Measurements from ENCODE around the gene METTL21C. TPM values are rescaled to one million over a fixed set of nuclear protein-coding genes. Genes with fewer than 3 reads are reported as not detected.

Gene METTL21C
- total RNA-seq, 1 experiment from 2014 or later, result not detected

GRCh38 chr13:102687520-102687919 is 7.3 kb downstream of the METTL21C start:
- POLR2A ChIA-PET (ENCODE audit: low non-redundant PET), result no interaction called here
- intact Hi-C loops (cut with micrococcal nuclease; ENCODE audit: unreplicated experiment), result no loop called here
- Histone ChIP-seq H3K27ac (ENCODE audit: low read depth, low read length, poor library complexity, severe bottlenecking) (no peak overlapping the region), H3K27me3 (replicated peaks; ENCODE audit: insufficient read depth, low read depth, low read length, poor library complexity) (no peaks in the 10 kb centered on the region), H3K4me3 (ENCODE audit: low read depth, low read length, poor library complexity, severe bottlenecking) (no peak overlapping the region), H3K4me1 (ENCODE audit: insufficient read depth, low read length, poor library complexity, severe bottlenecking) (no peaks in the 10 kb centered on the region), H3K9me3 (ENCODE audit: low read depth, low read length, poor library complexity, severe bottlenecking) (no peaks in the 10 kb centered on the region), H3K36me3 (ENCODE audit: insufficient read depth, low read length, poor library complexity, severe bottlenecking) (no peaks in the 10 kb centered on the region)
- TF ChIP-seq CTCF (conservative IDR thresholded peaks at IDR 0.05; ENCODE audit: low read depth, low read length) (no peak), EZH2 (IDR thresholded peaks at IDR 0.05; ENCODE audit: borderline replicate concordance, low read depth, low read length, poor library complexity, severe bottlenecking) (no peak)
- no peak for DNase-seq (ENCODE audit: low spot score)
- no TSS peak for BruUV-seq (replicated peaks)
- CTCF ChIA-PET, result no interaction called here

GRCh38 chr13:102686024-102686423 is 8.8 kb downstream of the METTL21C start:
- POLR2A ChIA-PET (ENCODE audit: low non-redundant PET), result no interaction called here
- TF ChIP-seq EZH2 (IDR thresholded peaks at IDR 0.05; ENCODE audit: borderline replicate concordance, low read depth, low read length, poor library complexity, severe bottlenecking), result no peak
- TF ChIP-seq CTCF (conservative IDR thresholded peaks at IDR 0.05; ENCODE audit: low read depth, low read length), result no peak
- H3K36me3 ChIP-seq (ENCODE audit: insufficient read depth, low read length, poor library complexity, severe bottlenecking), result no peaks in the 10 kb centered on the region
- BruUV-seq (replicated peaks), result no TSS peak
- H3K4me3 ChIP-seq (ENCODE audit: low read depth, low read length, poor library complexity, severe bottlenecking), result no peak overlapping the region
- H3K27ac ChIP-seq (ENCODE audit: low read depth, low read length, poor library complexity, severe bottlenecking), result no peak overlapping the region
- H3K9me3 ChIP-seq (ENCODE audit: low read depth, low read length, poor library complexity, severe bottlenecking), result no peaks in the 10 kb centered on the region
- intact Hi-C loops (cut with micrococcal nuclease; ENCODE audit: unreplicated experiment), result no loop called here
- no peak for DNase-seq (ENCODE audit: low spot score)
- H3K27me3 ChIP-seq (replicated peaks; ENCODE audit: insufficient read depth, low read depth, low read length, poor library complexity), result no peaks in the 10 kb centered on the region
- CTCF ChIA-PET, result no interaction called here
- H3K4me1 ChIP-seq (ENCODE audit: insufficient read depth, low read length, poor library complexity, severe bottlenecking), result no peaks in the 10 kb centered on the region

GRCh38 chr13:102683637-102684036 is 11.2 kb downstream of the METTL21C start:
- DNase-seq (ENCODE audit: low spot score), result no peak
- BruUV-seq (replicated peaks), result no TSS peak
- intact Hi-C loops (cut with micrococcal nuclease; ENCODE audit: unreplicated experiment), result no loop called here
- Histone ChIP-seq H3K36me3 (ENCODE audit: insufficient read depth, low read length, poor library complexity, severe bottlenecking) (peaks cover 16% of the 10 kb centered on the region), H3K27me3 (replicated peaks; ENCODE audit: insufficient read depth, low read depth, low read length, poor library complexity) (no peaks in the 10 kb centered on the region), H3K4me3 (ENCODE audit: low read depth, low read length, poor library complexity, severe bottlenecking) (no peak overlapping the region), H3K4me1 (ENCODE audit: insufficient read depth, low read length, poor library complexity, severe bottlenecking) (no peaks in the 10 kb centered on the region), H3K9me3 (ENCODE audit: low read depth, low read length, poor library complexity, severe bottlenecking) (no peaks in the 10 kb centered on the region), H3K27ac (ENCODE audit: low read depth, low read length, poor library complexity, severe bottlenecking) (no peak overlapping the region)
- TF ChIP-seq EZH2 (IDR thresholded peaks at IDR 0.05; ENCODE audit: borderline replicate concordance, low read depth, low read length, poor library complexity, severe bottlenecking), result no peak
- no peak for TF ChIP-seq CTCF (conservative IDR thresholded peaks at IDR 0.05; ENCODE audit: low read depth, low read length)
- CTCF ChIA-PET, result no interaction called here
- POLR2A ChIA-PET (ENCODE audit: low non-redundant PET), result no interaction called here
